Articular chondrocyte of knee joint (primary cell): Measurements from ENCODE around the gene MBD2. TPM values are rescaled to one million over a fixed set of nuclear protein-coding genes. Genes with fewer than 3 reads are reported as not detected.

Experiments
- small RNA-seq: library from RNA; depleted of rRNA; stranded (forward); fragments of <200 nt; gene quantifications from one replicate; pipeline ENCODE3, GENCODE V24; 2012
- total RNA-seq: library from RNA; depleted of rRNA; stranded (reverse); fragments of >200 nt; gene quantifications from 2 replicates; pipeline ENCODE4 v1.2.3, GENCODE V29; 2012

Gene MBD2
- total RNA-seq, result 35.1 and 43.8 TPM in 2 replicates

DNA sequence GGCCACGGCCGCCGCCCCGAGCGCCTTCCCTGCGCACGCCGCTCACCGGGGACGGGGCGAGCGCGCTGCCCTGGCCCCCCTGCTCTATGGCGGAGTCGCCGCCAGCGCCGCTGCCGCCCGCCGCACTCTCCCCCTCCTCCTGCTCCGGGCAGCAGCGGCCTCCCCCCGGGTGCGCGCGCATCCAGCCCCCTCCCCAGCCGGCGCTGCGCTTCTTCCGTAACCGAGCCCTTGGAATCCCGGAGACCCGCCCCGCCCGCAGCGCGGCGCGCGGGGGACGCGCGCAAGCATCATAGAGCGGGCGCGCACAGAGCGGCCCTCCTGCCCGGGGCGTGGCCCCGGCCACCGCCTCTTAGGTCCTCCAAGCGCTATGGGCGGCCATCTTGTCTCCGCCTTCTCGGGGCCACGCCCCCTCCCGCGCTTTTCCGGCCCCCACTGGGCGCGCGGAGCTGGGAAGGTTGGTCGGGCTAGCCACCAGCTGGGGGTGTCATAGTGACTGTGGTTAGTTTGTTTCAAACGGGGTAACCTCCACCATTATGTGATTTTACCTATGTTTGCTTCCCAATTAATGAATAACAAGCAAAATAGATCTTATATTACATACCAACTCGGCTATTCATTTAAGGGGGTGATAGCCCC is at the start of gene MBD2:
MBD2 (minus strand) TSS at position 291 of the 636 bp plus-strand sequence; CDS start at position 181, 110 bp downstream.

Small RNAs within 50 kb of the gene (small RNA-seq; reads per million reads assigned to genes)
- gene SNORA37, result 116 reads per million, percentile 98 among the genes with 10 or more reads in this experiment

Other genes with a start within 250 kb of the MBD2 start
- 39.1 and 45.3 TPM in 2 replicates for gene POLI, start 44.8 kb upstream of the MBD2 start, total RNA-seq
- 1.2 TPM in 1 of 2 replicates, not detected in the other for gene STARD6, start 133.2 kb upstream of the MBD2 start, total RNA-seq
- 4.2 and 5.5 TPM in 2 replicates for gene C18orf54, start 133.2 kb upstream of the MBD2 start, total RNA-seq